ENCODE data around the gene AK6. TPM values are rescaled to one million over a fixed set of nuclear protein-coding genes. Genes with fewer than 3 reads are reported as not detected.
"Not testable (repeated sequence)": the region's sequence is repeated elsewhere in the genome, so short reads cannot be mapped to it uniquely, and the experiment has no call there.

The AK6 gene
- total RNA-seq, 1 experiment from 2014 or later, result 48.5 TPM

- H3K4me3 ChIP-seq (ENCODE audit: low read length), result peak overlapping the region; percentile 24; the same call in 1 of the 2 replicates
- H3K79me2 ChIP-seq (ENCODE audit: low read length), result peaks cover 61% of the 10 kb centered on the region
- H3K4me2 ChIP-seq (ENCODE audit: low read depth, low read length, poor library complexity, severe bottlenecking), result peak overlapping the region; percentile 60
These were observed 5.7 kb upstream of the AK6 start for GRCh38 chr5:69374911-69375446.

GRCh38 chr5:69372394-69372793 lies 3.1 kb upstream of the AK6 start:
- H3K79me2 ChIP-seq (ENCODE audit: low read length), result peaks cover 83% of the 10 kb centered on the region
- peak overlapping the region; percentile 94 for H3K4me2 ChIP-seq (ENCODE audit: low read depth, low read length, poor library complexity, severe bottlenecking)
- H3K4me1 ChIP-seq (ENCODE audit: low read length), result peaks cover 52% of the 10 kb centered on the region
- H3K4me3 ChIP-seq (ENCODE audit: low read length), result peak overlapping the region; percentile 76
- H3K36me3 ChIP-seq (ENCODE audit: insufficient read depth, low read length), result peaks cover 30% of the 10 kb centered on the region; the same call in 1 of the 2 replicates
- peaks cover 12% of the 10 kb centered on the region; the same call in 1 of the 2 replicates for H4K20me1 ChIP-seq (ENCODE audit: insufficient read depth, low read depth, low read length)
- H3K27ac ChIP-seq (ENCODE audit: low read length), result no peak overlapping the region
- H3K9me2 ChIP-seq (replicated peaks; ENCODE audit: insufficient read depth, low read length), result no peaks in the 10 kb centered on the region
- peak overlapping the region; percentile 64 for H3K9ac ChIP-seq (ENCODE audit: low read length)
- H2AFZ ChIP-seq (ENCODE audit: low read length), result no peak overlapping the region
- H3K9me3 ChIP-seq (ENCODE audit: low read length), result no peaks in the 10 kb centered on the region
- no peaks in the 10 kb centered on the region for H3K27me3 ChIP-seq (ENCODE audit: low read length)
- DNase-seq, result no peak

More at GRCh38 chr5:69374911-69375446, 5.7 kb upstream of the AK6 start:
- Histone ChIP-seq H3K9me2 (replicated peaks; ENCODE audit: insufficient read depth, low read length) (no peaks in the 10 kb centered on the region), H3K27me3 (ENCODE audit: low read length) (no peaks in the 10 kb centered on the region), H3K9me3 (ENCODE audit: low read length) (no peaks in the 10 kb centered on the region), H3K4me1 (ENCODE audit: low read length) (peaks cover 42% of the 10 kb centered on the region), H3K27ac (ENCODE audit: low read length) (peak overlapping the region; percentile 73), H3K9ac (ENCODE audit: low read length) (peak overlapping the region; percentile 43), H3K36me3 (ENCODE audit: insufficient read depth, low read length) (peaks cover 34% of the 10 kb centered on the region; the same call in 1 of the 2 replicates), H4K20me1 (ENCODE audit: insufficient read depth, low read depth, low read length) (no peaks in the 10 kb centered on the region), H2AFZ (ENCODE audit: low read length) (no peak overlapping the region)
- peak; percentile 60 for DNase-seq

- H3K9ac ChIP-seq (ENCODE audit: low read length), result peak overlapping the region; percentile 77
These were observed 1.0 kb upstream of the AK6 start for GRCh38 chr5:69370335-69370734.

GRCh38 chr5:69368458-69369339 lies 621 bp downstream of the AK6 start:
- H3K9ac ChIP-seq (ENCODE audit: low read length), result peak overlapping the region; percentile 77
- H3K4me3 ChIP-seq (ENCODE audit: low read length), result peak overlapping the region; percentile 76
- peaks cover 31% of the 10 kb centered on the region for H3K36me3 ChIP-seq (ENCODE audit: insufficient read depth, low read length)
- no peaks in the 10 kb centered on the region for H3K27me3 ChIP-seq (ENCODE audit: low read length)
- H3K79me2 ChIP-seq (ENCODE audit: low read length), result peaks cover 98% of the 10 kb centered on the region
- peaks cover 18% of the 10 kb centered on the region; the same call in 1 of the 2 replicates for H4K20me1 ChIP-seq (ENCODE audit: insufficient read depth, low read depth, low read length)
- no peak overlapping the region for H2AFZ ChIP-seq (ENCODE audit: low read length)
- H3K9me2 ChIP-seq (replicated peaks; ENCODE audit: insufficient read depth, low read length), result no peaks in the 10 kb centered on the region
- H3K4me2 ChIP-seq (ENCODE audit: low read depth, low read length, poor library complexity, severe bottlenecking), result peak overlapping the region; percentile 94
- no peaks in the 10 kb centered on the region for H3K9me3 ChIP-seq (ENCODE audit: low read length)
- H3K4me1 ChIP-seq (ENCODE audit: low read length), result peaks cover 46% of the 10 kb centered on the region
- DNase-seq, result no peak
- H3K27ac ChIP-seq (ENCODE audit: low read length), result peak overlapping the region; percentile 86

More at GRCh38 chr5:69370335-69370734, 1.0 kb upstream of the AK6 start:
- H2AFZ ChIP-seq (ENCODE audit: low read length); DNase-seq; H3K9me2 ChIP-seq (replicated peaks; ENCODE audit: insufficient read depth, low read length); H3K9me3 ChIP-seq (ENCODE audit: low read length); H3K27me3 ChIP-seq (ENCODE audit: low read length): not testable (repeated sequence)
- H3K79me2 ChIP-seq (ENCODE audit: low read length), result peaks cover 94% of the 10 kb centered on the region
- peak overlapping the region; percentile 94 for H3K4me2 ChIP-seq (ENCODE audit: low read depth, low read length, poor library complexity, severe bottlenecking)
- peak overlapping the region; percentile 76 for H3K4me3 ChIP-seq (ENCODE audit: low read length)
- H3K4me1 ChIP-seq (ENCODE audit: low read length), result peaks cover 62% of the 10 kb centered on the region
- H3K27ac ChIP-seq (ENCODE audit: low read length), result peak overlapping the region; percentile 86; the same call in 1 of the 2 replicates
- peaks cover 32% of the 10 kb centered on the region for H3K36me3 ChIP-seq (ENCODE audit: insufficient read depth, low read length)
- peaks cover 18% of the 10 kb centered on the region; the same call in 1 of the 2 replicates for H4K20me1 ChIP-seq (ENCODE audit: insufficient read depth, low read depth, low read length)

- no peak for DNase-seq
- peak overlapping the region; percentile 86 for H3K27ac ChIP-seq (ENCODE audit: low read length)
- H2AFZ ChIP-seq (ENCODE audit: low read length), result no peak overlapping the region
- no peaks in the 10 kb centered on the region for H3K9me3 ChIP-seq (ENCODE audit: low read length)
- H3K4me1 ChIP-seq (ENCODE audit: low read length), result peaks cover 38% of the 10 kb centered on the region
- no peaks in the 10 kb centered on the region for H3K9me2 ChIP-seq (replicated peaks; ENCODE audit: insufficient read depth, low read length)
- peaks cover 18% of the 10 kb centered on the region; the same call in 1 of the 2 replicates for H4K20me1 ChIP-seq (ENCODE audit: insufficient read depth, low read depth, low read length)
- H3K27me3 ChIP-seq (ENCODE audit: low read length), result no peaks in the 10 kb centered on the region
- peak overlapping the region; percentile 76 for H3K4me3 ChIP-seq (ENCODE audit: low read length)
- peaks cover 34% of the 10 kb centered on the region for H3K36me3 ChIP-seq (ENCODE audit: insufficient read depth, low read length)
- H3K9ac ChIP-seq (ENCODE audit: low read length), result peak overlapping the region; percentile 77
- H3K79me2 ChIP-seq (ENCODE audit: low read length), result peaks cover 98% of the 10 kb centered on the region
- H3K4me2 ChIP-seq (ENCODE audit: low read depth, low read length, poor library complexity, severe bottlenecking), result peak overlapping the region; percentile 94
These were observed 1.5 kb downstream of the AK6 start for GRCh38 chr5:69367697-69368279.

GRCh38 chr5:69364850-69365249 lies 4.5 kb downstream of the AK6 start:
- H3K9ac ChIP-seq (ENCODE audit: low read length), result no peak overlapping the region
- peaks cover 18% of the 10 kb centered on the region; the same call in 1 of the 2 replicates for H4K20me1 ChIP-seq (ENCODE audit: insufficient read depth, low read depth, low read length)
- no peaks in the 10 kb centered on the region for H3K27me3 ChIP-seq (ENCODE audit: low read length)
- H3K9me3 ChIP-seq (ENCODE audit: low read length), result no peaks in the 10 kb centered on the region
- H3K9me2 ChIP-seq (replicated peaks; ENCODE audit: insufficient read depth, low read length), result no peaks in the 10 kb centered on the region
- no peak overlapping the region for H3K4me3 ChIP-seq (ENCODE audit: low read length)
- no peak overlapping the region for H3K4me2 ChIP-seq (ENCODE audit: low read depth, low read length, poor library complexity, severe bottlenecking)
- no peak overlapping the region for H2AFZ ChIP-seq (ENCODE audit: low read length)
- no peak overlapping the region for H3K27ac ChIP-seq (ENCODE audit: low read length)
- peaks cover 20% of the 10 kb centered on the region for H3K4me1 ChIP-seq (ENCODE audit: low read length)
- no peak for DNase-seq
- peaks cover 39% of the 10 kb centered on the region for H3K36me3 ChIP-seq (ENCODE audit: insufficient read depth, low read length)
- H3K79me2 ChIP-seq (ENCODE audit: low read length), result peaks cover 91% of the 10 kb centered on the region

GRCh38 chr5:69364414-69364813 lies 4.9 kb downstream of the AK6 start:
- Histone ChIP-seq H3K27me3 (ENCODE audit: low read length) (no peaks in the 10 kb centered on the region), H3K9ac (ENCODE audit: low read length) (no peak overlapping the region), H3K4me2 (ENCODE audit: low read depth, low read length, poor library complexity, severe bottlenecking) (no peak overlapping the region), H3K27ac (ENCODE audit: low read length) (no peak overlapping the region), H3K79me2 (ENCODE audit: low read length) (peaks cover 91% of the 10 kb centered on the region), H3K4me3 (ENCODE audit: low read length) (no peak overlapping the region), H3K4me1 (ENCODE audit: low read length) (peaks cover 20% of the 10 kb centered on the region), H2AFZ (ENCODE audit: low read length) (no peak overlapping the region), H4K20me1 (ENCODE audit: insufficient read depth, low read depth, low read length) (peaks cover 18% of the 10 kb centered on the region; the same call in 1 of the 2 replicates), H3K9me2 (replicated peaks; ENCODE audit: insufficient read depth, low read length) (no peaks in the 10 kb centered on the region), H3K9me3 (ENCODE audit: low read length) (no peaks in the 10 kb centered on the region), H3K36me3 (ENCODE audit: insufficient read depth, low read length) (peaks cover 43% of the 10 kb centered on the region)
- DNase-seq, result peak; percentile 62

GRCh38 chr5:69360442-69360841 lies 8.9 kb downstream of the AK6 start:
- peaks cover 38% of the 10 kb centered on the region for H3K36me3 ChIP-seq (ENCODE audit: insufficient read depth, low read length)
- no peak overlapping the region for H2AFZ ChIP-seq (ENCODE audit: low read length)
- H3K9ac ChIP-seq (ENCODE audit: low read length), result no peak overlapping the region
- H3K4me1 ChIP-seq (ENCODE audit: low read length), result no peaks in the 10 kb centered on the region
- no peak for DNase-seq
- H3K27ac ChIP-seq (ENCODE audit: low read length), result no peak overlapping the region
- peaks cover 76% of the 10 kb centered on the region for H3K79me2 ChIP-seq (ENCODE audit: low read length)
- H3K27me3 ChIP-seq (ENCODE audit: low read length), result no peaks in the 10 kb centered on the region
- no peaks in the 10 kb centered on the region for H3K9me3 ChIP-seq (ENCODE audit: low read length)
- no peaks in the 10 kb centered on the region for H3K9me2 ChIP-seq (replicated peaks; ENCODE audit: insufficient read depth, low read length)
- H3K4me2 ChIP-seq (ENCODE audit: low read depth, low read length, poor library complexity, severe bottlenecking), result no peak overlapping the region
- H3K4me3 ChIP-seq (ENCODE audit: low read length), result no peak overlapping the region
- H4K20me1 ChIP-seq (ENCODE audit: insufficient read depth, low read depth, low read length), result no peaks in the 10 kb centered on the region; the same call in 1 of the 2 replicates

Data from Karpas-422 (cell line).